Adrenal gland (tissue), 12 donors: ENCODE data around the gene FOXRED2. TPM values are rescaled to one million over a fixed set of nuclear protein-coding genes. Genes with fewer than 3 reads are reported as not detected.

Experiments used
- DNase-seq, 7 donors: peaks; one replicate each; pipeline ENCODE4 v3.0.0-alpha.2; 2019 to 2020
- H3K27ac ChIP-seq, 5 donors: fragments of 200-600 bp; sonication (generic) in 4 of 5; 1 replicate in 3 of 5; 2 replicates in 2 of 5; pipeline versions ENCODE4 v1.5.1 to v1.8.0; 2016 to 2020; ENCODE audit warnings: mild to moderate bottlenecking in 1 of 5
- H3K27me3 ChIP-seq: fragments of 200-600 bp; 2 replicates; pipeline ENCODE4 v1.8.0; 2021
- H3K36me3 ChIP-seq, 2 donors: fragments of 200-600 bp; replicated peaks in 1 of 2; 1 replicate in 1 of 2; 2 replicates in 1 of 2; pipeline versions ENCODE4 v1.5.1 to v1.8.0; 2018 to 2022
- H3K4me1 ChIP-seq, 2 donors: fragments of 200-600 bp; replicated peaks in 1 of 2; 1 replicate in 1 of 2; 2 replicates in 1 of 2; pipeline versions ENCODE4 v1.5.1 to v1.8.0; 2018 to 2021
- H3K4me3 ChIP-seq, 4 donors: fragments of 200-600 bp; sonication (generic) in 3 of 4; one replicate each; pipeline ENCODE4 v1.5.1; 2016 to 2018
- H3K9me3 ChIP-seq, 3 donors: fragments of 200-600 bp; sonication (generic) in 1 of 3; replicated peaks in 1 of 3; 1 replicate in 2 of 3; 2 replicates in 1 of 3; pipeline versions ENCODE4 v1.5.1 to v1.8.0; 2016 to 2021
- POLR2A ChIP-seq, 2 donors: fragments of 450-650 bp; IDR thresholded peaks; one replicate each; pipeline ENCODE4 v1.6.1; 2017; ENCODE audit warnings: antibody characterized with exemption in 2 of 2, mild to moderate bottlenecking in 2 of 2, moderate library complexity in 1 of 2
- WGBS, 4 donors: extraction: QIAGEN DNeasy Blood & Tissue Kit in 2 of 4; methylation state at CpG; one replicate each; pipeline versions ENCODE4 v1.1.5 to v1.1.7; 2013 to 2017; 5-methylcytosine and 5-hydroxymethylcytosine counted together
- intact Hi-C, 2 donors: fragments of 100-400 bp; cut with DNase I; formaldehyde crosslinking; loops; one replicate each; pipeline versions ENCODE4 v1.14.1 to v1.15.0; 2022 to 2023
- polyA plus RNA-seq, 3 donors: library from polyadenylated mRNA; stranded (reverse); fragments of 200-250 nt in 2 of 3; fragments of 350-450 nt in 1 of 3; fragmentation: Illumina TruSeq in 1 of 3; extraction: RNeasy Lipid Tissue Mini Kit (QIAGEN cat#74804) in 1 of 3; gene quantifications; one replicate each; pipeline ENCODE4 v1.2.3, GENCODE V29; 2013 to 2014
- total RNA-seq, 9 donors: library from RNA; depleted of rRNA in 4 of 9; stranded (reverse); fragments of >200 nt in 4 of 9; fragments of 120-200 nt in 1 of 9; fragmentation: NEBNext Ultra II Directional in 1 of 9; extraction: Animal tissue kit (Norgen Biotek cat#: 25700) in 1 of 9; gene quantifications; one replicate each; pipeline versions ENCODE4 v1.1.0 to v1.2.4, GENCODE V29; 2013 to 2023
- TF ChIP-seq, protein P1 (sequence below), 6 experiments: fragments of 450-650 bp in 4 of 6; fragments of 200-600 bp in 2 of 6; sonication (generic) in 1 of 6; IDR thresholded peaks; 1 replicate in 5 of 6; 2 replicates in 1 of 6; pipeline versions ENCODE4 v1.5.1 to v1.8.0; 2016 to 2021; ENCODE audit warnings: antibody characterized with exemption in 6 of 6, mild to moderate bottlenecking in 2 of 6, moderate library complexity in 1 of 6
- donor health status: healthy with polysubstance abuse.
- donor health status: Bipolar disorder and iron deficiency.
- donor health status: DM: yes; HTN: yes; CAD: no.
- donor health status: DM: no; HTN: no; CAD: no.
- donor health status: DM: no; HTN: no; CAD: no.
- donor health status: DM: yes; HTN: yes; CAD: no.

Gene FOXRED2
- total and polyA plus RNA-seq, 12 donors, result 5.5 to 37.6 (median 22.9) TPM

DNA sequence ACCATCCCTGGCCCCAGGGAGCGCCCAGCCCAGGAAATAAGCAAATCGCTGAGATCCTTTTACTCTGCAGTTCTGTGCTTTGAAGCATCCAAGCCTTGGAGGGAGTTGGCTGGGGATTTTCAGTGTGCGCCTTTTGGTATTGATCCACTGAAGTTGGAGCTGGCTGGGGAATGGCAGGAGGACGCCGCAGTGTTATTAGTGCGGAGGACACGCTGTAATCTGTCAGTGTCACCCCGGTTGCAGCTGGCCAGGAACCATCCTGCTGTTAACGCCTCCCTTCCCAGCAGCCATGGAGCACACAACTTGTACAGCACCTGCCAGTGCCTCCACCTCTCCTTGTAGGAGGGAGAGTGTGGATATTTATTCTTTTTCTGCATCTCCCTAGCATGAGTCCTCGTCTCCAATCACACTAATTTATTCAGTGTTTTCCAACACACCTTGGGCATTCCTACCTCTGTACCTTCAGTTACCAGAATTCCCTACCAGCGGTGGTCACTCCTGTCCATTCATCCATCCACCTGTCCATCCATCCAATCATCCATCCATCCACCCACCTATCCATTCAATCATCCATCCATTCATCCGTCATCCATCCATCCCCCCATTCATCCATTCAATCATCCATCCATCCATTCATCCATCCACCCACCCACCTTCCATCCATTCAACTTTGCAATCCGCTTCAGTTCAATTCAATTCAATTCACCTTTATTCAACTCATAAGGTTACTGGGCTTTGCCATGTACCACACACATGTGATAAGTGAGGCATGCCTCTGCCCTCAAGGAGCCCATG lies 44.1 kb upstream of the FOXRED2 start:
- intact Hi-C loops, result loop anchor here (10.0 kb wide), 2 partner anchors 164 to 314 kb away; partner anchors contain the start of gene NCF4 (in 1 of the 2)
- Histone ChIP-seq H3K27ac (no peak overlapping the region), H3K9me3 (no peaks in the 10 kb centered on the region), H3K27me3 (peaks cover 10% of the 10 kb centered on the region), H3K4me3 (no peak overlapping the region), H3K36me3 (no peaks in the 10 kb centered on the region), H3K4me1 (no peaks in the 10 kb centered on the region)
- no peak for DNase-seq
- 40 to 45% (median 43%) methylated on average over 12 to 13 of the region's 13 CpGs for WGBS, 4 donors
- no peak for TF ChIP-seq POLR2A (IDR thresholded peaks at IDR 0.05)
- TF ChIP-seq, protein P1, sequence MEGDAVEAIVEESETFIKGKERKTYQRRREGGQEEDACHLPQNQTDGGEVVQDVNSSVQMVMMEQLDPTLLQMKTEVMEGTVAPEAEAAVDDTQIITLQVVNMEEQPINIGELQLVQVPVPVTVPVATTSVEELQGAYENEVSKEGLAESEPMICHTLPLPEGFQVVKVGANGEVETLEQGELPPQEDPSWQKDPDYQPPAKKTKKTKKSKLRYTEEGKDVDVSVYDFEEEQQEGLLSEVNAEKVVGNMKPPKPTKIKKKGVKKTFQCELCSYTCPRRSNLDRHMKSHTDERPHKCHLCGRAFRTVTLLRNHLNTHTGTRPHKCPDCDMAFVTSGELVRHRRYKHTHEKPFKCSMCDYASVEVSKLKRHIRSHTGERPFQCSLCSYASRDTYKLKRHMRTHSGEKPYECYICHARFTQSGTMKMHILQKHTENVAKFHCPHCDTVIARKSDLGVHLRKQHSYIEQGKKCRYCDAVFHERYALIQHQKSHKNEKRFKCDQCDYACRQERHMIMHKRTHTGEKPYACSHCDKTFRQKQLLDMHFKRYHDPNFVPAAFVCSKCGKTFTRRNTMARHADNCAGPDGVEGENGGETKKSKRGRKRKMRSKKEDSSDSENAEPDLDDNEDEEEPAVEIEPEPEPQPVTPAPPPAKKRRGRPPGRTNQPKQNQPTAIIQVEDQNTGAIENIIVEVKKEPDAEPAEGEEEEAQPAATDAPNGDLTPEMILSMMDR (IDR thresholded peaks at IDR 0.05), result no peak

GRCh38 chr22:36549033-36549432 lies 42.2 kb upstream of the FOXRED2 start:
- Histone ChIP-seq H3K27me3 (peaks cover 2% of the 10 kb centered on the region), H3K9me3 (no peaks in the 10 kb centered on the region), H3K4me3 (no peak overlapping the region), H3K36me3 (no peaks in the 10 kb centered on the region), H3K4me1 (no peaks in the 10 kb centered on the region), H3K27ac (no peak overlapping the region)
- no peak for DNase-seq
- 51 to 56% (median 55%) methylated on average over 4 to 5 of the region's 5 CpGs for WGBS, 4 donors
- TF ChIP-seq, protein P1 (IDR thresholded peaks at IDR 0.05), result no peak
- no peak for TF ChIP-seq POLR2A (IDR thresholded peaks at IDR 0.05)
- intact Hi-C loops, result loop anchor here (5.0 kb wide), 2 partner anchors 228 to 428 kb away; partner anchors contain the start of gene IFT27 (in 1 of the 2)

- no peak for TF ChIP-seq POLR2A (IDR thresholded peaks at IDR 0.05)
- TF ChIP-seq, protein P1 (IDR thresholded peaks at IDR 0.05), result no peak
- Histone ChIP-seq H3K27ac (no peak overlapping the region), H3K27me3 (peaks cover 2% of the 10 kb centered on the region), H3K36me3 (no peaks in the 10 kb centered on the region), H3K4me1 (no peaks in the 10 kb centered on the region), H3K9me3 (no peaks in the 10 kb centered on the region), H3K4me3 (no peak overlapping the region)
- intact Hi-C loops, result loop anchor here (5.0 kb wide), 2 partner anchors 229 to 429 kb away; partner anchors contain the start of gene IFT27 (in 1 of the 2)
- peak in 3 of 7 donors; percentile 10 to 32 (median 24) for DNase-seq
- WGBS, 4 donors, result 46 to 67% (median 59%) methylated on average over 6 to 14 of the region's 14 CpGs
These were observed 41.8 kb upstream of the FOXRED2 start for GRCh38 chr22:36548606-36549005.

- TF ChIP-seq, protein P1 (IDR thresholded peaks at IDR 0.05), result no peak
- TF ChIP-seq POLR2A (IDR thresholded peaks at IDR 0.05), result no peak
- H3K9me3 ChIP-seq, result no peaks in the 10 kb centered on the region
- H3K4me1 ChIP-seq, result no peaks in the 10 kb centered on the region
- H3K36me3 ChIP-seq, result no peaks in the 10 kb centered on the region
- no peak for DNase-seq
- WGBS, 4 donors, result 38 to 48% (median 44%) methylated on average over 4 to 6 of the region's 6 CpGs
- intact Hi-C loops, result loop anchor here (2.0 to 5.0 kb wide), 3 partner anchors 230 to 430 kb away; partner anchors contain the start of gene IFT27 (in 1 of the 2)
- no peak overlapping the region for H3K4me3 ChIP-seq
- H3K27ac ChIP-seq, result no peak overlapping the region
- H3K27me3 ChIP-seq, result peaks cover 2% of the 10 kb centered on the region
These were observed 40.1 kb upstream of the FOXRED2 start for GRCh38 chr22:36546932-36547331.
